Heart left ventricle (tissue), 16 donors: ENCODE results near the gene NEK10. TPM values are rescaled to one million over a fixed set of nuclear protein-coding genes. Genes with fewer than 3 reads are reported as not detected.
"Not testable (repeated sequence)": the region's sequence is repeated elsewhere in the genome, so short reads cannot be mapped to it uniquely, and the experiment has no call there.

Experiments used
- ATAC-seq, 4 donors: fragments of 200-7000 bp; cut with Tn5 transposase; one replicate each; pipeline ENCODE4 v1.9.1; 2020 to 2022; ENCODE audit warnings: moderate library complexity in 4 of 4, mild to moderate bottlenecking in 3 of 4, moderate number of reproducible peaks in 1 of 4
- DNase-seq, 5 donors: peaks; one replicate each; pipeline ENCODE4 v3.0.0-alpha.2; 2020
- H3K27ac ChIP-seq, 12 donors: fragments of 200-600 bp; sonication (generic) in 4 of 12; one replicate each; pipeline versions ENCODE4 v1.5.0 to v1.8.0; 2016 to 2022; ENCODE audit warnings: mild to moderate bottlenecking in 2 of 12
- H3K27me3 ChIP-seq, 9 donors: fragments of 200-600 bp; sonication (generic) in 2 of 9; one replicate each; pipeline versions ENCODE4 v1.5.1 to v1.8.0; 2016 to 2022; ENCODE audit warnings: mild to moderate bottlenecking in 3 of 9
- H3K36me3 ChIP-seq, 9 donors: fragments of 200-600 bp; sonication (generic) in 2 of 9; one replicate each; pipeline versions ENCODE4 v1.5.0 to v1.8.0; 2018 to 2022; ENCODE audit warnings: mild to moderate bottlenecking in 2 of 9
- H3K4me1 ChIP-seq, 12 donors: fragments of 200-600 bp; sonication (generic) in 4 of 12; one replicate each; pipeline versions ENCODE4 v1.5.0 to v1.8.0; 2016 to 2022; ENCODE audit warnings: mild to moderate bottlenecking in 3 of 12
- H3K4me3 ChIP-seq, 12 donors: fragments of 200-600 bp; sonication (generic) in 4 of 12; one replicate each; pipeline versions ENCODE4 v1.5.0 to v1.8.0; 2017 to 2022; ENCODE audit warnings: mild to moderate bottlenecking in 9 of 12, moderate library complexity in 4 of 12
- H3K9me3 ChIP-seq, 12 donors: fragments of 200-600 bp; sonication (generic) in 4 of 12; one replicate each; pipeline versions ENCODE4 v1.5.0 to v1.8.0; 2016 to 2022; ENCODE audit warnings: mild to moderate bottlenecking in 1 of 12
- CTCF ChIP-seq, 12 donors: fragments of 200-600 bp; sonication (generic) in 4 of 12; IDR thresholded peaks; one replicate each; pipeline versions ENCODE4 v1.5.0 to v1.8.0; 2018 to 2022; ENCODE audit warnings: antibody characterized with exemption in 12 of 12, mild to moderate bottlenecking in 5 of 12
- POLR2A ChIP-seq, 2 donors: fragments of 450-650 bp; IDR thresholded peaks; one replicate each; pipeline ENCODE4 v1.6.1; 2017; ENCODE audit warnings: antibody characterized with exemption in 2 of 2, mild to moderate bottlenecking in 2 of 2, moderate library complexity in 2 of 2
- WGBS, 4 donors: extraction: QIAGEN DNeasy Blood & Tissue Kit in 2 of 4; methylation state at CpG; one replicate each; pipeline versions ENCODE4 v1.1.5 to v1.1.7; 2013 to 2018; 5-methylcytosine and 5-hydroxymethylcytosine counted together
- intact Hi-C, 10 donors: fragments of 100-400 bp; cut with DNase I; formaldehyde crosslinking; loops; one replicate each; pipeline versions ENCODE4 v1.11.1 to v1.14.2; 2022
- long read RNA-seq, 3 donors: library from polyadenylated mRNA; unstranded; transcript quantifications; one replicate each; pipeline ENCODE4 v2.0.0, GENCODE V29; 2020 to 2021
- polyA plus RNA-seq, 2 donors: library from polyadenylated mRNA; stranded (reverse); fragments of 200-250 nt; gene quantifications; one replicate each; pipeline ENCODE4 v1.2.3, GENCODE V29; 2013
- total RNA-seq, 9 donors: library from RNA; depleted of rRNA in 2 of 9; stranded (reverse); fragments of >200 nt in 2 of 9; fragmentation: NEBNext Ultra II Directional in 3 of 9; extraction: Animal tissue kit (Norgen Biotek cat#: 25700) in 3 of 9; gene quantifications; one replicate each; pipeline versions ENCODE4 v1.1.0 to v1.2.4, GENCODE V29; 2016 to 2023
- donor health status: ischemic (EF 13 %, LVEDD 7.1; RV severe dilation, severe dysfunction).
- donor health status: healthy with polysubstance abuse.
- donor health status: DM: no; HTN: yes; CAD: no.
- donor health status: DM: no; HTN: no; CAD: no.
- donor health status: ischemic (EF 25% LVEDD 6.9; RV normal size, moderate dysfunction).
- donor health status: ischemic (EF 25% LVEDD 5.7; RV mildly dilated, moderate dysfunction).
- donor health status: healthy.
- donor health status: DM: yes; HTN: yes; CAD: no.
- donor health status: ischemic (EF 35%, LVEDD 5.7; RV mildly dilated, moderate dysfunction).
- donor health status: nonischemic (EF 11% LVEDD 7.7; RV severe dilation, severe dysfunction).
- donor health status: DM: yes; HTN: yes; CAD: no.
- donor health status: PGD.
- donor health status: ischemic (EF 29% LVEDD 5.4; RV normal size, mild dysfunction).
- donor health status: nonischemic (EF 23%, LVEDD 6.1; RV moderate dilation, normal function).

NEK10 gene
- total RNA-seq (10 to 100 TPM in 3 of 9 donors, 1 to 10 TPM in 6; 3.4 to 22.5 (median 8.5) TPM), polyA plus RNA-seq (1 to 10 TPM in 1 of 2 donors, under 1 TPM in 1; 0.72 to 3.1 TPM)
- long read RNA-seq, donor 1, partial matches to known transcripts: 5 of 15 reads
- long read RNA-seq, donor 1, other reads (novel, unspliced or antisense): 10 of 15 reads
- long read RNA-seq, donor 2, partial matches to known transcripts: 2 of 5 reads
- long read RNA-seq, donor 2, other reads (novel, unspliced or antisense): 3 of 5 reads
- long read RNA-seq, donor 3, partial matches to known transcripts: 2 of 3 reads
- long read RNA-seq, donor 3, other reads (novel, unspliced or antisense): 1 of 3 reads

GRCh38 chr3:27368831-27369607 lies at the start of gene NEK10:
TSS of gene NEK10 (minus strand) at chr3:27369383. CDS start at chr3:27352882, 16,501 bp downstream.
- TF ChIP-seq CTCF (IDR thresholded peaks at IDR 0.05) (peak in 2 of 12 donors; percentile 25 to 28), POLR2A (IDR thresholded peaks at IDR 0.05) (no peak)
- DNase-seq (peak; percentile 88 to 93 (median 89)), ATAC-seq (peak; percentile 97 to 100 (median 100))
- Histone ChIP-seq H3K4me1 (peaks cover 0 to 13% (median 2%) of the 10 kb centered on the region in 12 donors), H3K4me3 (peak within 1 kb of the TSS; percentile 37 to 87 (median 63)), H3K36me3 (peaks cover 0 to 2% (median 0%) of the 10 kb centered on the region in 9 donors), H3K27ac (no peak within 1 kb of the TSS), H3K27me3 (no peaks in the 10 kb centered on the region), H3K9me3 (no peaks in the 10 kb centered on the region)
- intact Hi-C loops: loop anchor here in 1 of 10 donors (5.0 kb wide), 1 partner anchor 57 kb away; no protein-coding TSS in a partner anchor
- WGBS, 4 donors: 1 to 4% (median 3%) methylated on average over 30 to 48 of the region's 48 CpGs

GRCh38 chr3:27415202-27415601 lies 46.0 kb upstream of the NEK10 start:
- peaks cover 0 to 56% (median 41%) of the 10 kb centered on the region in 9 donors for H3K36me3 ChIP-seq
- WGBS, 4 donors: 84 to 96% (median 91%) methylated on average over 1 of the region's 1 CpG
- peaks cover 0 to 12% (median 0%) of the 10 kb centered on the region in 12 donors for H3K4me1 ChIP-seq
- TF ChIP-seq POLR2A (IDR thresholded peaks at IDR 0.05) (no peak), CTCF (IDR thresholded peaks at IDR 0.05) (no peak)
- DNase-seq (no peak), ATAC-seq (no peak)
- no peaks in the 10 kb centered on the region for H3K9me3 ChIP-seq
- intact Hi-C loops: no loop called here
- no peaks in the 10 kb centered on the region for H3K27me3 ChIP-seq
- no peak overlapping the region for H3K27ac ChIP-seq
- no peak overlapping the region for H3K4me3 ChIP-seq

- intact Hi-C loops: no loop called here
- DNase-seq (no peak), ATAC-seq (no peak)
- H3K9me3 ChIP-seq: no peaks in the 10 kb centered on the region
- 54 to 60% (median 59%) methylated on average over 3 of the region's 3 CpGs for WGBS, 4 donors
- H3K4me1 ChIP-seq: no peaks in the 10 kb centered on the region
- TF ChIP-seq CTCF (IDR thresholded peaks at IDR 0.05): no peak
- no peak for TF ChIP-seq POLR2A (IDR thresholded peaks at IDR 0.05)
- H3K27me3 ChIP-seq: no peaks in the 10 kb centered on the region
- H3K27ac ChIP-seq: no peak overlapping the region
- no peak overlapping the region for H3K4me3 ChIP-seq
- peaks cover 0 to 88% (median 56%) of the 10 kb centered on the region in 9 donors for H3K36me3 ChIP-seq
These were observed 23.9 kb upstream of the NEK10 start for GRCh38 chr3:27392950-27393679.

- DNase-seq, ATAC-seq, H3K27ac ChIP-seq, intact Hi-C loops, H3K4me1 ChIP-seq, H3K4me3 ChIP-seq, H3K9me3 ChIP-seq, H3K27me3 ChIP-seq: not testable (repeated sequence)
- 89 to 96% (median 95%) methylated on average over 10 of the region's 10 CpGs for WGBS, 4 donors
- H3K36me3 ChIP-seq: peaks cover 0 to 86% (median 52%) of the 10 kb centered on the region in 9 donors
These were observed 23.2 kb upstream of the NEK10 start for GRCh38 chr3:27392414-27392813.
